ENCODE measurements around the gene IPO13. TPM values are rescaled to one million over a fixed set of nuclear protein-coding genes. Genes with fewer than 3 reads are reported as not detected.

The IPO13 gene
- total RNA-seq, 1 donor from 2014 or later = 34.6 TPM

- Histone ChIP-seq H3K27ac (no peak overlapping the region), H3K4me3 (no peak overlapping the region), H3K9me3 (no peaks in the 10 kb centered on the region), H3K27me3 (no peaks in the 10 kb centered on the region), H3K36me3 (peaks cover 0 to 11% of the 10 kb centered on the region in 2 donors), H3K4me1 (peaks cover 33% of the 10 kb centered on the region)
- DNase-seq (ENCODE audit: extremely low spot score in 2 of 2) = no peak
- intact Hi-C loops (cut with DNase I) = no loop called here
- TF ChIP-seq POLR2A (IDR thresholded peaks at IDR 0.05) (no peak), CTCF (IDR thresholded peaks at IDR 0.05) (no peak), POLR2AphosphoS5 (IDR thresholded peaks at IDR 0.05; ENCODE audit: insufficient read depth in 1 of 2, low read depth in 1 of 2) (no peak)
These were observed 24.7 kb downstream of the IPO13 start for GRCh38 chr1:43971336-43971980.

- H3K4me3 ChIP-seq = peak overlapping the region; percentile 76 to 94
- peaks cover 56% of the 10 kb centered on the region for H3K4me1 ChIP-seq
- peaks cover 0 to 20% of the 10 kb centered on the region in 2 donors for H3K36me3 ChIP-seq
- H3K27ac ChIP-seq = peak overlapping the region; percentile 92
- no peaks in the 10 kb centered on the region for H3K9me3 ChIP-seq
- no peaks in the 10 kb centered on the region for H3K27me3 ChIP-seq
- intact Hi-C loops (cut with DNase I) = no loop called here
- TF ChIP-seq POLR2AphosphoS5 (IDR thresholded peaks at IDR 0.05; ENCODE audit: insufficient read depth in 1 of 2, low read depth in 1 of 2) (no peak), POLR2A (IDR thresholded peaks at IDR 0.05) (no peak), CTCF (IDR thresholded peaks at IDR 0.05) (no peak)
- no peak for DNase-seq (ENCODE audit: extremely low spot score in 2 of 2)
These were observed 27.3 kb downstream of the IPO13 start for GRCh38 chr1:43973981-43974442.

GRCh38 chr1:43974443-43975248, 27.9 kb downstream of the IPO13 start, which contains the start of gene ATP6V0B:
TSS of gene ATP6V0B (plus strand) at chr1:43974960. CDS start at chr1:43975041, 81 bp downstream.
- Histone ChIP-seq H3K36me3 (peaks cover 0 to 20% of the 10 kb centered on the region in 2 donors), H3K4me1 (peaks cover 58% of the 10 kb centered on the region), H3K4me3 (peak within 1 kb of the TSS; percentile 76 to 94), H3K9me3 (no peaks in the 10 kb centered on the region), H3K27me3 (no peaks in the 10 kb centered on the region), H3K27ac (peak within 1 kb of the TSS; percentile 92)
- DNase-seq (ENCODE audit: extremely low spot score in 2 of 2) = peak in 1 of 2 donors; percentile 96
- intact Hi-C loops (cut with DNase I) = no loop called here
- TF ChIP-seq CTCF (IDR thresholded peaks at IDR 0.05) = peak; percentile 22 to 45 (median 26)
- peak; percentile 95 to 96 for TF ChIP-seq POLR2AphosphoS5 (IDR thresholded peaks at IDR 0.05; ENCODE audit: insufficient read depth in 1 of 2, low read depth in 1 of 2)
- TF ChIP-seq POLR2A (IDR thresholded peaks at IDR 0.05) = peak in 1 of 2 donors; percentile 85

- H3K36me3 ChIP-seq = peaks cover 0 to 20% of the 10 kb centered on the region in 2 donors
- no peaks in the 10 kb centered on the region for H3K9me3 ChIP-seq
- DNase-seq (ENCODE audit: extremely low spot score in 2 of 2) = no peak
- peak overlapping the region; percentile 92 for H3K27ac ChIP-seq
- intact Hi-C loops (cut with DNase I) = no loop called here
- H3K4me1 ChIP-seq = peaks cover 61% of the 10 kb centered on the region
- peak overlapping the region; percentile 76 to 94 for H3K4me3 ChIP-seq
- no peaks in the 10 kb centered on the region for H3K27me3 ChIP-seq
- TF ChIP-seq CTCF (IDR thresholded peaks at IDR 0.05) = no peak
- TF ChIP-seq POLR2AphosphoS5 (IDR thresholded peaks at IDR 0.05; ENCODE audit: insufficient read depth in 1 of 2, low read depth in 1 of 2) = no peak
- no peak for TF ChIP-seq POLR2A (IDR thresholded peaks at IDR 0.05)
These were observed 28.7 kb downstream of the IPO13 start for GRCh38 chr1:43975249-43975961.

All from vagina (tissue), 2 donors.